Activated naive CD4-positive, alpha-beta T cell treated with anti-CD3 and anti-CD28 coated beads, Interleukin-2, amount 50 U/mL, for 24 hours (primary cell): Measurements from ENCODE around the gene NFIA.

Experiments used
- H3K27ac Mint-ChIP-seq: one replicate; pipeline ENCODE4 v1.8.0; 2021; ENCODE audit warnings: mild to moderate bottlenecking, mixed read lengths
- H3K27me3 Mint-ChIP-seq: one replicate; pipeline ENCODE4 v1.8.0; 2021; ENCODE audit warnings: mixed read lengths
- H3K36me3 Mint-ChIP-seq: one replicate; pipeline ENCODE4 v1.8.0; 2021; ENCODE audit warnings: mixed read lengths
- H3K4me1 Mint-ChIP-seq: one replicate; pipeline ENCODE4 v1.8.0; 2021; ENCODE audit warnings: mixed read lengths
- H3K4me3 Mint-ChIP-seq: one replicate; pipeline ENCODE4 v1.8.0; 2021; ENCODE audit warnings: mild to moderate bottlenecking, mixed read lengths
- H3K9me3 Mint-ChIP-seq: one replicate; pipeline ENCODE4 v1.8.0; 2021; ENCODE audit warnings: mixed read lengths

The NFIA gene

DNA sequence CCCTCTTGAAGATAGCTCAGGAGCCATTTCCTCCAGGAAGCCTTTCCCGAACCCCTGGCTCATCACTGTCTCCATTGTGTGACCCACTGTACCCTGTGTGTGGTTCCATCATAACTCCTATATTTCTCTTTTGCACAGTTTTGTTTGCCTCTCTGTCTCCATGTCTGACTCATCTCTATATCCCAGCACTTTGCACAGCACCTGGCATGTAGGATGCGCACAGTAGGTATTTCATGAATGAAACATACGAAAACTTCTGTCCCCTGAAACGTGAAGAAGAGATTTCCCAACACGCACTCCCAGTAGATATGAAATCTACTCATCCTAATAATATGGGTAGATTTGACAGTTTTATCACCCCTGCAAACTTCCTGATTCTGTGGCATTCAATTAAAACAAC is 275.2 kb downstream of the NFIA start:
- Mint-ChIP-seq H3K27me3 (no peaks in the 10 kb centered on the region), H3K4me1 (no peaks in the 10 kb centered on the region)

DNA sequence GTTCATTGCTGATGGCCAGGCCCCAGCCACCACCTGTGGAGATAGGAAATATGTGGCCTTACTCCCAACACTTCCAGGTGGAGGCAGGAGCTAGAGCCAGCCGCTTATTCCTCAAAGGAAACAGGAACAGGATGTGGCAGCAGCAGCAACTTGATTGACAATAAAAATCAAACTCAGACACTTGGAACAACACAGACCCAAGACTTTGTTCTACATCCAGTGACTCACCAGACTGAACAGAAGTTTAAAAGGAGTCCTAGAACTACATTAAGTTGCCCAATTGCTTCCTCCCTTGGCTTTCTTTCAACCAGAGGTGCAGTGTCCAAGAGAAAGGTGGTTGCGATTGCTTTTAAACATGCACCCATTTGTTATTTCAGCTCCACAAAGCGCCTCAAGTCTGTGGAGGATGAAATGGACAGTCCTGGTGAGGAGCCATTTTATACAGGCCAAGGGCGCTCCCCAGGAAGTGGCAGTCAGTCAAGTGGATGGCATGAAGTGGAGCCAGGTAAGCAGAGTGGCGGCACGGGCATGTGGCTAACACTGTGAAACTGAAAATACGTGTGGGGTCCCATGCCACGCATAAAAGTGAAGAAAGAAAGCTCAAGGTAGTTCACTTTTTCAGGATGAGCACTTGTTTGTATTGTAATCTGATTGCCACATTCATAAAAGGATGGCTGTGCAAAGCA is 276.6 kb downstream of the NFIA start:
- Mint-ChIP-seq H3K27me3 (no peaks in the 10 kb centered on the region), H3K9me3 (no peaks in the 10 kb centered on the region)

More for the DNA sequence above, 275.2 kb downstream of the NFIA start:
- H3K27ac Mint-ChIP-seq, result no peak overlapping the region
- peaks cover 4% of the 10 kb centered on the region for H3K36me3 Mint-ChIP-seq
- H3K9me3 Mint-ChIP-seq, result no peaks in the 10 kb centered on the region
- no peak overlapping the region for H3K4me3 Mint-ChIP-seq

DNA sequence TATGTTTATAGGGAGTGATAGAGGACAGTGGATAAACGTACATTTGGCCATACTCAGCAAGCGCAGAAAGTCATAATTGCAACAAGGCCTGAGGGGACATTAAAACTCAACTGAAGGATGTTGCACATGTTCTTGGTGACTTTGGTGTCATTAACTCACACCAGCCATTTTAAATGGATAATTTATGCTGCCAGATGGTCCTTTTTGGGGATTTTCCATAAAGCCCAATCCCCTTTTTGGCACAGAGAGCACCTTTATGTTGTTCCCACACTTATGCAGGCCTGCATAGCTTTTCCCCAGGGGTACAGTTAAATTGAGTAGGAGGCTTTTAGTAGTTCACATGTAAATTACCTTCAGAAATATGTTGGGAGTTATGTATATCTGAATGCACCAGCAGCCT is 279.6 kb downstream of the NFIA start:
- Mint-ChIP-seq H3K4me3 (no peak overlapping the region), H3K27me3 (no peaks in the 10 kb centered on the region), H3K27ac (no peak overlapping the region), H3K9me3 (no peaks in the 10 kb centered on the region), H3K36me3 (peaks cover 4% of the 10 kb centered on the region), H3K4me1 (no peaks in the 10 kb centered on the region)

More for the DNA sequence above, 276.6 kb downstream of the NFIA start:
- no peak overlapping the region for H3K4me3 Mint-ChIP-seq
- H3K4me1 Mint-ChIP-seq, result no peaks in the 10 kb centered on the region
- H3K27ac Mint-ChIP-seq, result no peak overlapping the region
- peaks cover 4% of the 10 kb centered on the region for H3K36me3 Mint-ChIP-seq

GRCh38 chr1:61362351-61362750 is 280.0 kb downstream of the NFIA start:
- H3K9me3 Mint-ChIP-seq, result no peaks in the 10 kb centered on the region
- H3K36me3 Mint-ChIP-seq, result peaks cover 4% of the 10 kb centered on the region
- no peaks in the 10 kb centered on the region for H3K4me1 Mint-ChIP-seq
- no peak overlapping the region for H3K4me3 Mint-ChIP-seq
- H3K27me3 Mint-ChIP-seq, result no peaks in the 10 kb centered on the region
- H3K27ac Mint-ChIP-seq, result no peak overlapping the region

- H3K27me3 Mint-ChIP-seq, result no peaks in the 10 kb centered on the region
- H3K27ac Mint-ChIP-seq, result no peak overlapping the region
- H3K36me3 Mint-ChIP-seq, result peaks cover 5% of the 10 kb centered on the region
- no peak overlapping the region for H3K4me3 Mint-ChIP-seq
- H3K9me3 Mint-ChIP-seq, result no peaks in the 10 kb centered on the region
- H3K4me1 Mint-ChIP-seq, result no peaks in the 10 kb centered on the region
These were observed 286.0 kb downstream of the NFIA start for GRCh38 chr1:61368366-61368765.

- no peak overlapping the region for H3K4me3 Mint-ChIP-seq
- peaks cover 5% of the 10 kb centered on the region for H3K36me3 Mint-ChIP-seq
- no peak overlapping the region for H3K27ac Mint-ChIP-seq
- no peaks in the 10 kb centered on the region for H3K9me3 Mint-ChIP-seq
- no peaks in the 10 kb centered on the region for H3K4me1 Mint-ChIP-seq
- no peaks in the 10 kb centered on the region for H3K27me3 Mint-ChIP-seq
These were observed 286.5 kb downstream of the NFIA start for GRCh38 chr1:61368876-61369275.

DNA sequence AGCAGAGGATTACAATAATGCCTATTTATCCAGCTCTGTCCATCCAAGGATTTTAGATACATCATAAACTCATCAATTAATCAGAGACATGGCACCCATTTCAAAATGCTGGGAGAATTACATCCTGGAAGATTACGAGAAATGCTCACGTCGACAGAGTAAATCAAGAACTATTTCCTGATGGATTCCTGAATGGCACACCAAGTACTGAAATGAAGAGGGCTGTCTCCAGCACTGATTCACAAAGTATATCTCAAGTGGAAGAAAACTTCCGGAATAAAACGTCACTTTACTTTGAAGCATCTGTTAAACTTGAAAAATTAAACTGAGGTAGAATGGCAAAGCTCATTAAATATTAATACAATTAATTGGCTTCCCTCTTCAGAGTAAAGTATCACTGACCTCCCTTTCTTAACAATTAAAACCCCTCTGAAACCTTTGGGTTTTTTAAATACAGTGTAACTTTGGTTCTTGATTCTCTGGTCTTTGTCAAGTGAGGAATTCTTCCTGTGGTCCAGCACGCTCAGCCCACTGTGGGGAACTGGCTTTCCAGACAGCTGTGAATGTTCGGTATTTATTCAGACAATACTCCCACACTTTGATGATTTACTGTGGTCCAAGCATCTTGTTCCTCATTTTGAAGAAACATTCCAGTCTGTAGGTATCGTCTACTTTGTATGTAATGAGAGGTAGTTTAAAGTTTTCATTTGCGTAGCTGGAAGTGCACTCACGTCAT is 288.0 kb downstream of the NFIA start:
- Mint-ChIP-seq H3K27me3 (no peaks in the 10 kb centered on the region), H3K27ac (no peak overlapping the region), H3K9me3 (no peaks in the 10 kb centered on the region), H3K4me3 (no peak overlapping the region), H3K4me1 (no peaks in the 10 kb centered on the region), H3K36me3 (peaks cover 5% of the 10 kb centered on the region)

DNA sequence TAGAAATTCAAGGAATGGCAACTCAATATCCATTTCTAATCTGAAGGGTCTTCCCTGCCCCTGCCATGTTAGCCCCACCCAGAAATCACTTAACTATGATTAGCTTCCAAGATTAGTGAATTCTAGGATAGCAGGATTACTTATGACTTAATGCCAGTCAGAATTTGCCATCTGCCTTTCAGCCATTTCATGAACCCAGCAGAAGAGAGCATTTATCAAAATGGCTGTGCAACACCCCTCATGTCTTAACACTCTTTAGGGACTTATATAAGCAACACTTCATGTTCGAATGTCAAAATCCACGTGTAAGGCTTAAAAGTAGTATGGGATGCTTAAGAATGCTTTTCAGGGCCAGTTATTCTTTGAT is 288.5 kb downstream of the NFIA start:
- H3K36me3 Mint-ChIP-seq, result peaks cover 5% of the 10 kb centered on the region
- no peaks in the 10 kb centered on the region for H3K4me1 Mint-ChIP-seq
- no peak overlapping the region for H3K4me3 Mint-ChIP-seq
- H3K27me3 Mint-ChIP-seq, result no peaks in the 10 kb centered on the region
- no peaks in the 10 kb centered on the region for H3K9me3 Mint-ChIP-seq
- H3K27ac Mint-ChIP-seq, result no peak overlapping the region

DNA sequence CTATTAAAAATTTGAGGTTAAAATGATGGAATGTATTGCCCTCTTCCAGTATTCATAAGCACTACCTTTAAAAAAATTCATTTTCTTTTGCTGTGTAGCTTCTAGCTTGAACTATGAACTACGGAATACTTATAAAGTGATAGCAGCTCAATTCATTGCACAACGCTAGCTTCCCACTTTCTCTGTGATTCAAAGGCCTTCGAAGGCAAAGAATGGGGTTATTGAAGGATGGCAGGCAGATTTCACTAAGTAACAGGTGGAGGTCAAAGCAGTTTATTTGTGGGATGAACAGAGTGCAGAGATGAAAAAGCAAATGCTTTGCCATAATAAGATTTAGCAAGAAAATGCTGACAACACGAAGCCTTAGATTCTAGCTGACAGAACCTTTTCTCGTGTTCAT is 290.6 kb downstream of the NFIA start:
- H3K9me3 Mint-ChIP-seq, result no peaks in the 10 kb centered on the region
- H3K4me3 Mint-ChIP-seq, result no peak overlapping the region
- no peaks in the 10 kb centered on the region for H3K27me3 Mint-ChIP-seq
- no peak overlapping the region for H3K27ac Mint-ChIP-seq
- H3K36me3 Mint-ChIP-seq, result peaks cover 5% of the 10 kb centered on the region
- H3K4me1 Mint-ChIP-seq, result no peaks in the 10 kb centered on the region

- Mint-ChIP-seq H3K36me3 (peaks cover 3% of the 10 kb centered on the region), H3K27ac (no peak overlapping the region), H3K27me3 (no peaks in the 10 kb centered on the region), H3K9me3 (no peaks in the 10 kb centered on the region), H3K4me3 (no peak overlapping the region), H3K4me1 (no peaks in the 10 kb centered on the region)
These were observed 291.8 kb downstream of the NFIA start for GRCh38 chr1:61374156-61374555.

- no peak overlapping the region for H3K27ac Mint-ChIP-seq
- no peaks in the 10 kb centered on the region for H3K27me3 Mint-ChIP-seq
- H3K36me3 Mint-ChIP-seq, result peaks cover 3% of the 10 kb centered on the region
- no peaks in the 10 kb centered on the region for H3K4me1 Mint-ChIP-seq
- H3K9me3 Mint-ChIP-seq, result no peaks in the 10 kb centered on the region
- no peak overlapping the region for H3K4me3 Mint-ChIP-seq
These were observed 292.9 kb downstream of the NFIA start for GRCh38 chr1:61375082-61375880.

DNA sequence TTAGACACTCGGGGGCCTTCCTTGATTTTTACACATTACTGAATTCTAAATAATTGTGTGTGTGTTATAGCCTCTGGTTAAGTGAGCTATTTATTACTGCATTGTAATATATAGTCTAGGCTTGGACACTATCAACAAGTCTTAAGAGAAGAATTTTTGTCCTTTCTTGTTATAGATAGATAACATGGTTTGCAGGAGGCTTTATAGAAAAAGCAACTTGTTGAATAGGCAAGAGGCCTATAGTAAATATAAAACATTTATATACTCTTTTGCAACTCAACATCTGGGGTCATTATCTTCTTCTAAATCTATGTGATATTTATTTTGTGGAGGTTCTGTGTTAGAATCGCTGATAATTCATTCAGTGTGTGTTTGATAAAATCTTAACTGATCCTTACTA is 293.8 kb downstream of the NFIA start:
- H3K4me1 Mint-ChIP-seq, result no peaks in the 10 kb centered on the region
- no peaks in the 10 kb centered on the region for H3K36me3 Mint-ChIP-seq
- H3K4me3 Mint-ChIP-seq, result no peak overlapping the region
- H3K27ac Mint-ChIP-seq, result no peak overlapping the region
- H3K27me3 Mint-ChIP-seq, result no peaks in the 10 kb centered on the region
- H3K9me3 Mint-ChIP-seq, result no peaks in the 10 kb centered on the region

GRCh38 chr1:61377242-61377958 is 295.0 kb downstream of the NFIA start:
- Mint-ChIP-seq H3K27me3 (no peaks in the 10 kb centered on the region), H3K36me3 (no peaks in the 10 kb centered on the region), H3K4me1 (no peaks in the 10 kb centered on the region), H3K9me3 (no peaks in the 10 kb centered on the region), H3K27ac (no peak overlapping the region), H3K4me3 (no peak overlapping the region)

GRCh38 chr1:61378494-61379180 is 296.3 kb downstream of the NFIA start:
- Mint-ChIP-seq H3K4me3 (no peak overlapping the region), H3K27ac (no peak overlapping the region), H3K4me1 (no peaks in the 10 kb centered on the region), H3K36me3 (peaks cover 5% of the 10 kb centered on the region), H3K27me3 (no peaks in the 10 kb centered on the region), H3K9me3 (no peaks in the 10 kb centered on the region)

DNA sequence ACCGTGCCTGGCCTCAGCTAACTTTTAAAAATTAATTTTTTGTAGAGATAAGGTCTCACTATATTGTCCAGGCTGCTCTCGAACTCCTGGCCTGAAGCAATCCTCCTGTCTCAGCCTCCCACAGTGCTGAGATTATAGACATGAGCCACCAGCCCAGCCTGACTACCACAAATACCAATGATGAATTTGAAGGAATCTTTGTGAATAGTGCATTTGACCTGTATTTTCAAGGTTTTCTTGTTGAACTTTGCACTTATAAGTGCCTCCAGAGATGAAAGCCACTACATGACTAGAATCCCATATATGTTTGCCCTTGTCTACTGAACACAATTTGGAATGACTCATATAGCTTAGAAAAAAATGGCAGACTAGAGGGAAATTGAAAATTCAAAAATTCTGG is 297.3 kb downstream of the NFIA start:
- Mint-ChIP-seq H3K27me3 (no peaks in the 10 kb centered on the region), H3K27ac (no peak overlapping the region), H3K9me3 (no peaks in the 10 kb centered on the region), H3K4me3 (no peak overlapping the region), H3K36me3 (peaks cover 9% of the 10 kb centered on the region), H3K4me1 (no peaks in the 10 kb centered on the region)
